Brain microvascular endothelial cell (primary cell): ENCODE results near the gene GDF2.
A peak's percentile ranks its signal among the peaks of the same experiment; 100 is the strongest.

Source experiments
- DNase-seq: peaks from one replicate; pipeline ENCODE4 v3.0.0-alpha.2; 2020
- H3K27ac ChIP-seq: fragments of 250-450 bp; sonication (Bioruptor Pico); 2 replicates; pipeline ENCODE4 v1.5.1; 2020; ENCODE audit warnings: mild to moderate bottlenecking, moderate library complexity
- H3K27me3 ChIP-seq: fragments of 250-450 bp; sonication (Bioruptor Pico); replicated peaks from 2 replicates; pipeline ENCODE4 v1.5.1; 2020; ENCODE audit warnings: mild to moderate bottlenecking
- H3K36me3 ChIP-seq: fragments of 250-450 bp; sonication (Bioruptor Pico); replicated peaks from 2 replicates; pipeline ENCODE4 v1.5.1; 2020; ENCODE audit warnings: mild to moderate bottlenecking
- H3K4me3 ChIP-seq: 2 replicates; pipeline ENCODE4 v1.5.1; 2011; ENCODE audit warnings: low read depth, mild to moderate bottlenecking, control low read depth, low read length, moderate library complexity
- in situ Hi-C: cut with HindIII; loops from 2 replicates; pipeline ENCODE4 v1.10.0; 2017; ENCODE audit warnings: low sequenced_read_pairs, low pct_ligation_motif_present
- TF ChIP-seq, protein P1 (sequence below): IDR thresholded peaks from 2 replicates; pipeline ENCODE4 v1.5.1; 2011; ENCODE audit warnings: low read depth, mild to moderate bottlenecking, moderate library complexity, low read length, control low read depth, inconsistent platforms; ENCODE audit errors: missing control alignments

The GDF2 gene

DNA sequence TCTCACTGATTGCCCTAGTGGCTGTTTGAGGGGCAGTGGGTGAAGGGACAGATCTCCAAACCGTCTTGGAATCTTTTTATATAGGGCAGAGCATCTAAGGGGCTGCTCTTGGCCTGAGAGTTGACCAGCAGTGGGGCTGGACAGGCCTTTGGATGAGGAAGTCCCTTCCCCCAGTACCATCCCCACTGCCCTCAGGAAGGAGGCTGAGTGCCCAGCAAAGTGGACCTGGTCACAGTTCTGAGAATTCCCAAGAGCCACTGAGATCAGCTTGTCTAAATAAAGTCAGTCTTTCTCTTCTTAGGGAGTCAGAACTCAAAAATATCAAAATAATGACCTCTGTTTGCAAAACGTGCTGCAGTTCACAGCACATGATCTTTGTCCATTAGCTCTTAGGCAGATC, 16.7 kb upstream of the GDF2 start:
- Histone ChIP-seq H3K36me3 (no peaks in the 10 kb centered on the region), H3K4me3 (no peak overlapping the region), H3K27ac (no peak overlapping the region), H3K27me3 (peaks cover 3% of the 10 kb centered on the region)
- no peak for DNase-seq
- TF ChIP-seq, protein P1, sequence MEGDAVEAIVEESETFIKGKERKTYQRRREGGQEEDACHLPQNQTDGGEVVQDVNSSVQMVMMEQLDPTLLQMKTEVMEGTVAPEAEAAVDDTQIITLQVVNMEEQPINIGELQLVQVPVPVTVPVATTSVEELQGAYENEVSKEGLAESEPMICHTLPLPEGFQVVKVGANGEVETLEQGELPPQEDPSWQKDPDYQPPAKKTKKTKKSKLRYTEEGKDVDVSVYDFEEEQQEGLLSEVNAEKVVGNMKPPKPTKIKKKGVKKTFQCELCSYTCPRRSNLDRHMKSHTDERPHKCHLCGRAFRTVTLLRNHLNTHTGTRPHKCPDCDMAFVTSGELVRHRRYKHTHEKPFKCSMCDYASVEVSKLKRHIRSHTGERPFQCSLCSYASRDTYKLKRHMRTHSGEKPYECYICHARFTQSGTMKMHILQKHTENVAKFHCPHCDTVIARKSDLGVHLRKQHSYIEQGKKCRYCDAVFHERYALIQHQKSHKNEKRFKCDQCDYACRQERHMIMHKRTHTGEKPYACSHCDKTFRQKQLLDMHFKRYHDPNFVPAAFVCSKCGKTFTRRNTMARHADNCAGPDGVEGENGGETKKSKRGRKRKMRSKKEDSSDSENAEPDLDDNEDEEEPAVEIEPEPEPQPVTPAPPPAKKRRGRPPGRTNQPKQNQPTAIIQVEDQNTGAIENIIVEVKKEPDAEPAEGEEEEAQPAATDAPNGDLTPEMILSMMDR, result no peak
- in situ Hi-C loops, result loop anchor here (25.0 kb wide), 1 partner anchor 268 kb away; no protein-coding TSS in a partner anchor

DNA sequence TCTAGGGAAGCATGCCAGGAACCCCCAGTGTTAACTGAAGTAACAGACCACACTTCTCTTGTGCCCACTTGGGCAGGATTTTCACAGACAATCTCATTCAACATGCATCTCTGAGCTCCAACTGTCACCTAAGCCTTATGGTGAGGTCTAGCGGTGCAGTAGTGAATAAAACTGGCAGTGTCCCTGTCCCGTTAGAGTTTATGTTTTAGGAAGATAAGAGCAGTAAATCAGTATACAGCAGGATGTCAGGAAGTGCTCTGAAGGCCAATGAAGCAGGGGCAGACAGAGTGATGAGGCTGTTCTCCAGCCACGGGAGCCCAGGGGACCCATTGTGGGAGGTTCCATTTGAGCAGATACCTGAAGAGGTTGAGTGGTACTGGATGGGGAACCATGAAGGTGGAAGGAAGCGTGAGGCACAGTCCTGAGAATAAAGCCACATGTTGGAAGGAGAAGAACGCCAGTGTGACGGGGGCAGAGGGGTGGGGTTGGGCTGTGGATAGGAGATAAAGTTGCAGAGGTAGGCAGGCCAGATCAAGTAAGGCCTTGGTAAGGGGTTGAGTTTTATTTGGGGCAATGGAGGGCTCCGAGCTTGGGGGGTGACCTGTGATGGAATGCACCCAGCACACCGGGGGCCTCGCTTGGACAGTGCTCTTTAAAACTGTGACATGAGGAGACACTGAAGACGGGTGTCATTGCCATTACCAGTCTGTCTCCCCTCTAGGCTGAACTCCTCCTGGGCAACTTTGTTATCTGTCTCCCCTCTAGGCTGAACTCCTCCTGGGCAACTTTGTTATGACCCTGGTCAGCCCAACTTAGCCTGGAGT, 15.7 kb upstream of the GDF2 start:
- H3K36me3 ChIP-seq, result no peaks in the 10 kb centered on the region
- H3K27me3 ChIP-seq, result no peaks in the 10 kb centered on the region
- no peak overlapping the region for H3K27ac ChIP-seq
- no peak overlapping the region for H3K4me3 ChIP-seq
- DNase-seq, result no peak
- TF ChIP-seq, protein P1, result no peak
- in situ Hi-C loops, result loop anchor here (25.0 kb wide), 1 partner anchor 269 kb away; no protein-coding TSS in a partner anchor

DNA sequence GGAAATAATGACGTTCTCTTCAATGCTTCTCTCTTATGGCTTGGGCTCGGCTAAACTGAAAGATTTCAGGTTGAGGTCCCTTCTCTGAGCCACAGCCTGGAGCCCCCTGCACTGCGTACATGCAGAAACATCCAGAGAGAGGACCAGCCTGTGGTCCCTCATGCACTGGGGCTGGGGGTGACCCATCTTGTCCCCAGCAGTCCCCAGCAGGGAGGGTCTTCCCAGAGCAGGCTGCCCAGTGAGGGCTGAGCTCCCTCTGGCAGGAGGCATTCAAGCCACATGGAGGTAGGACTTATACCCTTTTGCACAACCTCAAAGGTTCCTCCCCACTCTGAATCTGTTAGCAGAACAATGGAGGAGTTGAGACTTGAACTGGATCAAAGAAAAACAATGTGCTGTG, 14.9 kb upstream of the GDF2 start:
- no peaks in the 10 kb centered on the region for H3K27me3 ChIP-seq
- TF ChIP-seq, protein P1, result no peak
- in situ Hi-C loops, result loop anchor here (25.0 kb wide), 1 partner anchor 270 kb away; no protein-coding TSS in a partner anchor

DNA sequence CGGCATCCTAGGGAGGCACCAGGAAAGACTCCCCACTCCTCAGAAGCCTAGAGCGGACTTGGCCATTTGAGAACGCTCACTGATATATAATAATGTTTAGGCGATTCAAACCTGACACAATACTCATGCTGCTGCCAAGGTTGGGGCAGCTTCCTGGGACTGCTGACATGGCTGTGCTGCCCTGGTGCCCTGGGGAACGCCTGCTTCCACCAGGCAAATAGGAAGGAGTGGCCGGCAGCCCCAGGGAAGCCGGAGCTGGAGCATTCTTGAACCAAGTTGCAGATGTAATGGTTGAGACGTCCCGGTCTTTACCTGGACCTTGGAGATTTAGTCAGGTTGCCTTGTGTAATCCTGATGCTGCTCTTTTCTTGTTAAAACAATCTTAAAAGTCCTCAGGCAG, 13.5 kb upstream of the GDF2 start:
- TF ChIP-seq, protein P1, result no peak
- no peak for DNase-seq
- Histone ChIP-seq H3K4me3 (no peak overlapping the region), H3K36me3 (no peaks in the 10 kb centered on the region), H3K27ac (no peak overlapping the region), H3K27me3 (no peaks in the 10 kb centered on the region)
- in situ Hi-C loops, result loop anchor here (25.0 kb wide), 1 partner anchor 271 kb away; no protein-coding TSS in a partner anchor

More for the DNA sequence above, 14.9 kb upstream of the GDF2 start:
- no peak overlapping the region for H3K27ac ChIP-seq
- H3K36me3 ChIP-seq, result no peaks in the 10 kb centered on the region
- no peak overlapping the region for H3K4me3 ChIP-seq
- DNase-seq, result no peak

DNA sequence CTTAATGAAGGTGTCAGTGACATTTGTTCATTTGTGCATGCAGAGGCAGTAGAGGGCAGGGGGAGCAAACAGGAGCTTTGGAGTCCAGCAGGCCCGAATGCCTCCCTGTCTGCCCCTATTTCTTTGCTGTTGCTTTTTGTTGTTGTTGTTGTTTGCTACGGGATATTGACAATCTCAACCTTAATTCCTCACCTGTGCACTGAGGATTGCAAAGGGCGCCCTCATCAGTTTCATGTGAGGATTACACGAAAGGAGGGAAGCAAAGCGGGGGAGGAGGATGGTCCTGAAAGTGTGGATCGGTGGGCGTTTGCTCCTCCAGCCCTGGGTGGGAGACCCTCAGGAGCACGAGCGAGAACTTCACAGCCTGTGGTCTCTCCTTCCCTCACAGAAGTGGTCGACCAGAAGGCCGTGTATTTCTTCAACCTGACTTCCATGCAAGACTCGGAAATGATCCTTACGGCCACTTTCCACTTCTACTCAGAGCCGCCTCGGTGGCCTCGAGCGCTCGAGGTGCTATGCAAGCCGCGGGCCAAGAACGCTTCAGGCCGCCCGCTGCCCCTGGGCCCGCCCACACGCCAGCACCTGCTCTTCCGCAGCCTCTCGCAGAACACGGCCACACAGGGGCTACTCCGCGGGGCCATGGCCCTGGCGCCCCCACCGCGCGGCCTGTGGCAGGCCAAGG, 12.7 kb upstream of the GDF2 start:
- in situ Hi-C loops, result loop anchor here (25.0 kb wide), 1 partner anchor 272 kb away; no protein-coding TSS in a partner anchor
- no peak for DNase-seq
- no peak overlapping the region for H3K27ac ChIP-seq
- no peak overlapping the region for H3K4me3 ChIP-seq
- no peaks in the 10 kb centered on the region for H3K27me3 ChIP-seq
- TF ChIP-seq, protein P1, result peak; percentile 70
- H3K36me3 ChIP-seq, result no peaks in the 10 kb centered on the region
